B cell (primary cell): ENCODE measurements around the gene BOD1.

Experiments used
- EZH2 ChIP-seq: IDR thresholded peaks from 2 replicates; pipeline ENCODE4 v1.6.1; 2012; ENCODE audit warnings: borderline replicate concordance, low read depth, mild to moderate bottlenecking, moderate library complexity, low read length; ENCODE audit not compliant: insufficient read depth, poor library complexity, severe bottlenecking
- TF ChIP-seq, protein P1 (sequence below): fragments of 200-600 bp; IDR thresholded peaks from one replicate; pipeline ENCODE4 v1.8.0; 2022; ENCODE audit warnings: antibody characterized with exemption, mild to moderate bottlenecking

DNA sequence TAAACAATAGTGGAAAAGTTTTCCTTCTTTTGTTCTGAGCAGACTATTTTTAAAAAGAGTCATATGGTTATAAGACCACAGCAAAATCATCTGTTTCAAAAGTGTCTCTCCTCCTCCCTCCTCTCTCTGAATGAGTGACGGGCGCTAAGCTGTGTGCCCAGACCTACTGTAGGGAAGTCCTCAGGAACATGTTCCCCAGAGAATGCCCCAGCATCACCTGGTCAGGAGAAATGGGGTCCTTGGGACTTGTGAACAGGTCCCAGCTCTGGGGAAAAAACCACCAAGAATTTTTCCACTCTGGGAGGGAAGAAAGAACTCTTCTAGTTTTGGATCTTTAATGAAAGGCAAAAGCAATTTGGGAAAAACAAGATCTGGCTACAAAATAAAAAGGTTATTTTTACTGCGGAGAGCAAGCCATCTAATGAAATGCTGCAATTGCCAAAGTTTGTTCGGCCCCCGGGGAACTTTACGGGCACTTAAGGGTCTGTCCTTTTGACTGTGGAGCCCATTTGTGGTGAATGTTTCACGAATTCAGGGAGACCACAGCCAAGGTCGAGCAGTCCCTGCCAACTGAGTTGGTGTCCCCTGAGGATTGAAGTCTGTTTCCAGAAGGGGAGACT lies 25.9 kb downstream of the BOD1 start:
- TF ChIP-seq, protein P1, sequence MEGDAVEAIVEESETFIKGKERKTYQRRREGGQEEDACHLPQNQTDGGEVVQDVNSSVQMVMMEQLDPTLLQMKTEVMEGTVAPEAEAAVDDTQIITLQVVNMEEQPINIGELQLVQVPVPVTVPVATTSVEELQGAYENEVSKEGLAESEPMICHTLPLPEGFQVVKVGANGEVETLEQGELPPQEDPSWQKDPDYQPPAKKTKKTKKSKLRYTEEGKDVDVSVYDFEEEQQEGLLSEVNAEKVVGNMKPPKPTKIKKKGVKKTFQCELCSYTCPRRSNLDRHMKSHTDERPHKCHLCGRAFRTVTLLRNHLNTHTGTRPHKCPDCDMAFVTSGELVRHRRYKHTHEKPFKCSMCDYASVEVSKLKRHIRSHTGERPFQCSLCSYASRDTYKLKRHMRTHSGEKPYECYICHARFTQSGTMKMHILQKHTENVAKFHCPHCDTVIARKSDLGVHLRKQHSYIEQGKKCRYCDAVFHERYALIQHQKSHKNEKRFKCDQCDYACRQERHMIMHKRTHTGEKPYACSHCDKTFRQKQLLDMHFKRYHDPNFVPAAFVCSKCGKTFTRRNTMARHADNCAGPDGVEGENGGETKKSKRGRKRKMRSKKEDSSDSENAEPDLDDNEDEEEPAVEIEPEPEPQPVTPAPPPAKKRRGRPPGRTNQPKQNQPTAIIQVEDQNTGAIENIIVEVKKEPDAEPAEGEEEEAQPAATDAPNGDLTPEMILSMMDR, result no peak
- no peak for TF ChIP-seq EZH2
